ENCODE measurements around the gene FHAD1. TPM values are rescaled to one million over a fixed set of nuclear protein-coding genes. Genes with fewer than 3 reads are reported as not detected.

Gene FHAD1
- total and polyA plus RNA-seq, 9 of the 15 experiments (the other 6 are each of a cell fraction or from before 2014, with no cell fraction given): 0.32 to 2.1 (median 1.5) TPM; not detected in 1

DNA sequence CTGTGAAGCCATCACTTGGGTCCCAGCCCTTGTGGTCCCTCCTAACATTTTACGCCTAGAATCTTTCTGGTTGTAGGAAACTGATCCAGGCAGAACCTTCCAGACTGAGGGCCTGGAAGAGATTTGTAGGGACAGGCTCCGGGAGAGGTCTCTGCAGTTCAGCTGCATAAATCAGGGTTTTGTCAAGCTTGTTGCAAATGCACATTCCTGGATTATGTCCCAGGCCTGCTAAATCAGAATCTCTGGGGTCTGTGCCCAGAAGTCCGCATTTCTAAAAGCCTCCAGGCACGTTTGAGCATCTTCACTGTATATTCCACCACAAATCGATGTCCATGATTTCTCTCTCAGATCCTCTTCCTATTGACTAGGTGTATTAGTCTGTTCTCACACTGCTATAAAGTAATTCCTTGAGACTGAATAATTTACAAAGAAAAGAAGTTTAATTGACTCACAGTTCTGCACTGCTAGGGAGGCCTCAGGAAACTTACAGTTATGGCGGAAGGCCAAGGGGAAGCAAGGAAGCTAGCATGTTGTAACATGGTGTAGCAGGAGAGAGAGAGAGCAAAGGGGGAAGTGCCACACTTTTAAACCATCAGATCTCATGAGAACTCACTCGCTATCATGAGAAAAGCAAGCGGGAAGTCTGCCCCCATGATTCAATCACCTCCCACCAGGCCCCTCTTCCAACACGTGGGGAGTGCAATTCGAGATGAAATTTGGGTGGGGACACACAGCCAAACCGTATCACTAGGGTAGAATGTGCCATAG lies 1.2 kb upstream of the FHAD1 start:
- Histone ChIP-seq H3K4me1 (replicated peaks in 1 of 2; ENCODE audit: control insufficient read depth in 2 of 2, insufficient read depth in 2 of 2, low read length in 2 of 2) (peaks cover 0 to 8% of the 10 kb centered on the region in 2 experiments; a peak in 3 of 5 replicates), H3K79me2 (ENCODE audit: control insufficient read depth, insufficient read depth, low read length) (no peaks in the 10 kb centered on the region), H3K9me1 (ENCODE audit: control insufficient read depth, insufficient read depth, low read length) (no peaks in the 10 kb centered on the region), H3K27me3 (ENCODE audit: control insufficient read depth in 2 of 2, insufficient read depth in 2 of 2, low read length in 2 of 2) (peaks cover 20 to 46% of the 10 kb centered on the region in 2 experiments; a peak in 4 of 5 replicates), H3K9ac (ENCODE audit: insufficient read depth in 1 of 2, low read depth in 2 of 2, low read length in 2 of 2) (no peak overlapping the region), H3K9me3 (replicated peaks; ENCODE audit: control insufficient read depth, insufficient read depth, low read depth, low read length) (no peaks in the 10 kb centered on the region), H3K36me3 (ENCODE audit: control insufficient read depth, insufficient read depth, low read length) (no peaks in the 10 kb centered on the region), H3K27ac (ENCODE audit: extremely low read depth, low read depth, low read length) (no peak overlapping the region), H3K4me3 (no peak overlapping the region), H4K20me1 (replicated peaks; ENCODE audit: control insufficient read depth, insufficient read depth, low read length) (no peaks in the 10 kb centered on the region), H3K4me2 (ENCODE audit: insufficient read depth, low read length) (no peak overlapping the region), H2AFZ (ENCODE audit: low read depth, low read length) (no peak overlapping the region)
- no peak for DNase-seq (ENCODE audit: extremely low read depth in 1 of 4, low spot score in 3 of 4)
- 8% methylated on average over 11 of the region's 11 CpGs for WGBS (ENCODE audit: insufficient coverage, low coverage, missing lambda C conversion rate)
- CTCF ChIA-PET (ENCODE audit: low intra/inter-chr PET ratio): no interaction called here
- no peak for FAIRE-seq
- POLR2A ChIA-PET: no interaction called here
- no TSS peak for BruUV-seq (replicated peaks)
- ATAC-seq: no peak
- intact Hi-C loops (cut with micrococcal nuclease) (no loop called here), in situ Hi-C loops (cut with MboI) (no loop called here)
- TF ChIP-seq ZNF592 (IDR thresholded peaks at IDR 0.05) (no peak), SPI1 (IDR thresholded peaks at IDR 0.05; ENCODE audit: borderline replicate concordance, low read depth, low read length) (peak; percentile 75), ZNF316 (IDR thresholded peaks at IDR 0.05) (no peak), EP300 (IDR thresholded peaks at IDR 0.05; ENCODE audit: low read length) (no peak), THRA (IDR thresholded peaks at IDR 0.05) (no peak), RBM25 (IDR thresholded peaks at IDR 0.05; ENCODE audit: low read depth, low read length, severe bottlenecking) (no peak), TEAD1 (CRISPR knock-in tag; IDR thresholded peaks at IDR 0.05) (no peak), CEBPB (tag; IDR thresholded peaks at IDR 0.05) (0 out of 2 replicates have a peak, but pooled peaks have one; percentile 22), THAP7 (CRISPR knock-in tag; IDR thresholded peaks at IDR 0.05) (0 out of 2 replicates have a peak, but pooled peaks have one; percentile 22), ZNF668 (CRISPR knock-in tag; IDR thresholded peaks at IDR 0.05) (no peak), MCM2 (IDR thresholded peaks at IDR 0.05; ENCODE audit: low read depth) (no peak), HDAC6 (IDR thresholded peaks at IDR 0.05; ENCODE audit: low read depth, low read length) (no peak), XRCC4 (IDR thresholded peaks at IDR 0.05; ENCODE audit: extremely low read depth, insufficient read depth, insufficient read length) (no peak)

Data from K562 (cell line).